NCI-H1930 (cell line): ENCODE measurements around the gene ZNF397.
A peak's percentile ranks its signal among the peaks of the same experiment; 100 is the strongest.

ENCODE experiments used
- DNase-seq, 2 experiments: peaks; one replicate each; lab custom pipeline; 2025; lab: John Stamatoyannopoulos, UW

Gene ZNF397

DNA sequence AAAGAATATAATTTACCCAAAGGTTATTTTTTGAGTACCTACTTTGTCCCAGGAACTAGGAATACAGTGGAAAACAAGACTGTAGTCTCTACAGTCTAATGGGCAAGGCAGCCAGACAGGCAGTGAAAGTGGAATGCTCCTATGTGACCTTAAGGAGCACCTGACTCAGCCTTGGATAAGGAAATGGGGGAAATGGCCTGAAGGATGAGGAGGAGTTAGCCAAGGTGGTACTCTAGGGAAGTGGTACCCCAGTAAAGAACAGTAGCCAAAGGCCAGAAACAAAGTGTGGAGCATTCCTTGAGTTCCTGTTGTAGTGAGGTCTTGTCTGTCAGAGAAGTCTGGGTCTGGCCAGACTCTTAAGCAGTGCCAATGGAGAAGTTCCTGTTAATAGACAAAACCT is 6.0 kb downstream of the ZNF397 start:
- no peak for DNase-seq

- no peak for DNase-seq
Observed at GRCh38 chr18:35247412-35248249, 6.8 kb downstream of the ZNF397 start.

GRCh38 chr18:35248429-35248828 is 7.6 kb downstream of the ZNF397 start:
- DNase-seq, result no peak

DNA sequence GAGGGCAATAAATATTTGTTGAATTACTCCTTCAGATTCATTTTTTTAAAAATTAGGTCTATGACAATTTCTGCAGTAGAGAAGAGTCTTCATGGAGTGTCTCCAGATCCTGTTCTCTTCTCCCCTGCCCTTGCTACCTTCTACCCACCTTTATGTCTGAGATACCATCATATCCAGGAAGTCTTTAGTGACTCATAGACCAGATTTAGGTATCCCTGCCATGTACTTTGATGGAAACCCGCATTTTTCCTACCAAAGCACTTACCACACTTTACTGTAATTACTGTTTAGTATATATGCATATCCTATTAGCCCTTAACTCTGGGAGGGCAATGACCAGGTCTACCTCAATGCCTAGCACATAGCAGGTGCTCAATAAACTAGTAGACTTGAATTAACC is 11.6 kb downstream of the ZNF397 start:
- DNase-seq, result no peak

GRCh38 chr18:35253655-35254287 is 12.9 kb downstream of the ZNF397 start:
- no peak for DNase-seq

DNA sequence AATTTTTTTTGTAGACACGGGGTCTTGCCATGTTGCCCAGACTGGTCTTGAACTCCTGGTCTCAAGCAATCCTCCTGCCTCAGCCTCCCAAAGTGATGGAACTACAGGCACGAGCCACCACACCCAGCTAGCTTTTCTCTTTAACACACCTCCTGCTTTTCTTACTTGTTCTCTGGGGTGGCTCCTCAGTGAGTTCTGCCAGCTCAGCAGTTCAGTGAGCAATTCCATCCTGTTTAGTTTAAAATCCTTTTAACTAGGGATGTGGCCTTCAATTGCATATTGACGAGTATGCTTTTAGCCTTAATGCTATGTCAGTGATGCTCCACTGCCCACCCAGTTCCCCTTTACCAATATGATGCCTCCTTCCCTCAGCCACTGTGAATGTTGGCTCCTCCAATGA is 16.1 kb downstream of the ZNF397 start:
- no peak for DNase-seq

- no peak for DNase-seq
Observed at GRCh38 chr18:35264409-35264808, 23.6 kb downstream of the ZNF397 start.

DNA sequence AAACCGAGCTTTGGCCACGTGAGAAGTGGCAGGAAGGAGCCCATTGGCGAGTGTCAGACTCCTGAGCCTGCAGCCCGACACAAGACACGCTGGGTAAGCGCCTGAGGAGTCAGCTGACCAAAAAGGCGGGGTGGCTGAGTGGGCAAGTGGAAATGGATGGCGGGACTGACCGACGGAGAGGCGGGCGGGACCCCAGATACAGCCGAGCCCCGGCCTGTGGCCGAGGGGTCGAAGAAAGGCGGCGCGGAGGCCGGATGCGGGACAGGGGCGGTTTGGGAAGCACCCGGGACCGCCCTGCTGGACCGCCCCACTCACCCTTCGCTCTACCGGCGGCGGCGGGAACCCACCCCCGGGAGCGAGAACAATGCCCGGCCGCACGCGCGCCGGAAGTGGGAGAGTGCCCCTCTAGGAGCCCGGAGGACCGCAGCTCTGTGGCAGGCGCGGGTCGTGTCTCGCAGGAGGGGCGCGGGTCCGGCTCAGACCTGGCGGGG is 26.4 kb downstream of the ZNF397 start:
- DNase-seq, result peak; percentile 76 to 80

DNA sequence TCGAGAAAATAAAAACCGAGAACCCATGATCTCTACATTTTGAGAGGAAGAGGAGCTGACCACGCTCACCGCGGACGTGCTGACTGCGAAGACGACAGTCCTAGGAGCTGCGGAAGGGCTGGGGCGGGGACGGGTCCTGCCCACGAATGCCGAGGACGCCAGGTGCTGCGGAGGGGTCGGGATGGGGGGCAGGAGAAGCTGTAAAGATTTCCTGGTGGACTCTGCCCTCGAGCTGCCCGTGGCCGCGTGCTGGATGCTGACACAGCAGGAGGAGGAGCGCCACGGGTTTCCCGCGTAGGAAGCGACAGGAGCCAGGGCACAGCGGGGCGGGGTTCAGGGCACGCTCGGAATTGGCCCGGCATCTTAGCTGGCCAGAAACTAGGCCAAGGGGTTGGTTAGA is 27.0 kb downstream of the ZNF397 start:
- no peak for DNase-seq

DNA sequence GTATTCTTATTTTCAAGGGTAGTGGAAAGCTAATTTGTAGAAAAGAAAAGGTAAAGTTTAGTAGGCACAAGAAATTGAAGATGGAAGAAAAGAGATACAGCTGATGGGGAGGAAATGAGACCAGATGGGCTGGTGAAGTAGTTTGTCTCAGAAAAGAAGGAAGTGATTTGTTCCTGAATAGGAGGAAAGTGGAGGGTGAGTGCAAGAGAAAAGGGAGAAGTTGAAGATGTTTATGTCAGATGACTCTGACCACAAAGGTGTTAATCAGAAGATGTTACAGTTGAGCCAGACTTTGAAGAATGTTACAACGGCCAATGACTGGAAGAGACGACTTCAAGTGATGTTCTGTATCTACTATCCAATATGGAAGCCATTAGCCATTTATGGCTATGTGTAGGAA is 28.0 kb downstream of the ZNF397 start:
- no peak for DNase-seq

GRCh38 chr18:35271656-35272055 is 30.8 kb downstream of the ZNF397 start:
- DNase-seq, result no peak

- DNase-seq, result no peak
Observed at GRCh38 chr18:35276267-35276666, 35.4 kb downstream of the ZNF397 start.

- no peak for DNase-seq
Observed at GRCh38 chr18:35277633-35278032, 36.8 kb downstream of the ZNF397 start.

DNA sequence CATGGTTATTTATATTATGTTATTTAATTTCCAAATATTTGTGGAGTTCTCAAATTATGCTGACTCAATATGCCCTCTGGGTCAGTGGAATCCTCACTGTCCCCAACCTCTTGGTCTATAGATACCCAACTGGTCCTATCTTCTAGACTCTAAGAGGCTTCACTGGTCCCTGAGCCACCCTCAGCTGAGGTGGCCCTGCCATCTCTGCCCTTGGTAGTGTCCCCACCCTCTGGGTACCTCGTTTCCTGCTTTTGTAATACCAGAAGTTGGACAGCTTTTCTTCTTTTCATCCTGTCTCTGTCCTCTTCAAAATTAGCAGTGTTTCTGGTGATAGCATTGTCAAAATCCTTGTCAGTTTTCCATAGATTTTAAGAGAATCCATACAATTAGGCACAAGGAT is 37.3 kb downstream of the ZNF397 start:
- no peak for DNase-seq

DNA sequence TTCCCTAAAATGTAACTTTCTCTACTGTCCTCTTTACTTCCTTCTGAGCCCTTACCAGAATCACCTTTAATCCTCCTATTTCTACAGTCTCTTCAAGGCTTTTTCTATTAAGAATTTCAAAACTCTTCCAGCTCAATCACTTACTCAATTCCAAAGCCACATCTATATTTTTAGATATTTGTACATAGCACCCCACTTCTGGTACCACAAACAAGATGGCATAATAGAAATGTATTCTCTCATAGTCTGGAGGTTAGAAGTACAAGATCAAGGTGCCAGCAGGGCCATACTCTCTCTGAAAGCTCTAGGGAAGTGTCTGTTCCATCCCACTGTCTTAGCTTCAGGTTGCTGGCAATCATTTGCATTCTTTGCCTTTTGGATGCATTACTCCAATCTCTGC is 38.1 kb downstream of the ZNF397 start:
- no peak for DNase-seq

DNA sequence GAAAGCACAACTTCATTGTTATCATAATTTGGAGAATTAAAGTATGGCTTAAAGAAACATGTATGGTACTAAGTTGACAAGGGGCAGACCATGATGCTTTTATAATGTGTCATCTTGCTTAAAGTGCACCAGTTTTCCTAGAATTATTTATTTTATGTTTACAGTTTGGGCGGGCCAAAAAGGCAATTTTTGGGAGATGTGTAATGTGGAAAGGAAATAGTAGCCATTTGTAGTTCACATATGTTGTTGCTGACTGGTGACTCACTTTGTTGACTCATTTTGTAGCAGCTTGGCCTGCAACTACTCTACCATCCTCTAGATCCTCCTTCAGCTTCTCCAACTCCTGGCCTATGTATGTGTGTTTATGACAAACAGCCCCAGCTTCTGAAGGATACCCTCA is 41.5 kb downstream of the ZNF397 start:
- no peak for DNase-seq

- no peak for DNase-seq
Observed at GRCh38 chr18:35283923-35284794, 43.3 kb downstream of the ZNF397 start.

DNA sequence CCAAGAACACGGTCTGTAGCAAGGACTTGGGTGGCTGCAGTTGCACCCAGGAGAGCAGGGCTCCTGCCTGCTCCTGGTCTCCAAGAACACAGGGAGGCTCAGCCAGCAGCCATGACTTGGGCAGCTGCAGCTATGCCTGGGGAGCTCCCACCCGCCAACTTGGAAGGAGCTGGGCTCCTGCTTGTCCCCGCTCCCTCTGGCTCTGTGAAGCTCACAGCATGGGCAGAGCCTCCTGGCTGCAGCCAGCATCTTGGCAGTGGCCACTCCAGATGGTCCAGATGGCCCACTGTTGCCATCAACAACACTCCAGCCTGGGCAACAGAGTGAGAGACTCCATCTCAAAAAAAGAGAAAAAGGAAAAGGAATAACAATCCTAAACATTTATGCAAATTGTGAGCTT is 44.0 kb downstream of the ZNF397 start:
- no peak for DNase-seq

DNA sequence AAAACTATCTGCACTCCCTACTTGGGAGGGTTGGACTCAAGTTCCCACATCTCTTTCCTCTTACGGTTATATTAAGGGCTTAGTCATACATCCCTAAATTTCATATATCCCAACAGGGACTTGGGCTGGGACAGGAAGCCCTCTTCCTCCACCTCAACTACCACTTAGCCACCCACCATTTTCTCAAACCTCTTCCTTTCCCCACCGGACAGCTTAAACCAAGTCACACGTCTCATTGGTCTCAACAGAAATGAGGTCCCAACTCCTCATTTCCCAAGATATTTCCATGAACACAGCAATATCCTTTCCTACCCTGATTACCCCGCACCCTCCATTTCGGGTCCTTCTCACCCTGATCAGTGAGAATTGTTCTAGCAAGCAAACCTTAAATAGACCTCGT is 48.5 kb downstream of the ZNF397 start:
- DNase-seq, result no peak

- peak in 1 of 2 experiments; percentile 2 for DNase-seq
Observed at GRCh38 chr18:35289727-35290093, 48.9 kb downstream of the ZNF397 start.

DNA sequence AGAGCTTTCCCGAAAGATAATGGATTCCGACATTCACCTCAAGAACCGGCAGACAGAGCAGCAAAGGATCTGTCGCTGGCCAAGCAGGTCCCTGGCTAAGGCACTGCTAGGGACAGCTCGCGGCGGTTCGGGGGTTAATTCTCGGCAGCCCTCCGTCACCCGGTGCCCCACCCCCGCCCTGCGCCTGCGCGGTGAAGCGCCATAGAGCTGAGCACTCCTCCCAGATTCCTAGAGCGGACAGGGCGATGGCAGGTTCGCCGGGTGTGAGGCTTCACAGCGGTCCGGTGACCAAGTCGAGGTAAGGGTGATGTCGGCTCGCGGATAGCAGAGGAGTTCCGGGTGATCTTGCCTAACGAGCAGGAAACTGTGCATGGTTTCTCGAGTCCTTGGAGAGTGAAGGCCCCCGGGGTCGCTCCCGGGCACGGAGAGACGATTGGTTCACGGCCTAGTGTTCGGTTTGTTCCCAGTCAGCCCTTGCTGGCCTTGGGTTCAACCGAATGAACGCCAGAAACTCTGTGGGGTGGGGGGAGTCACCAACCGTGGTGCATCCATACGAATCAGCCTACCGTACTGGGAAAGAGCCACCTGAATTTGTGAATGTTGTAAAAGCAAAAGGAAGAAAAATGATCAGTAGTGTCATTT is 49.4 kb downstream of the ZNF397 start, which contains the start of gene ZSCAN30:
ZSCAN30 (minus strand) TSS at position 136 of the 642 bp plus-strand sequence. CDS start 25,877 bp downstream, outside the sequence.
- peak; percentile 94 to 95 for DNase-seq

DNA sequence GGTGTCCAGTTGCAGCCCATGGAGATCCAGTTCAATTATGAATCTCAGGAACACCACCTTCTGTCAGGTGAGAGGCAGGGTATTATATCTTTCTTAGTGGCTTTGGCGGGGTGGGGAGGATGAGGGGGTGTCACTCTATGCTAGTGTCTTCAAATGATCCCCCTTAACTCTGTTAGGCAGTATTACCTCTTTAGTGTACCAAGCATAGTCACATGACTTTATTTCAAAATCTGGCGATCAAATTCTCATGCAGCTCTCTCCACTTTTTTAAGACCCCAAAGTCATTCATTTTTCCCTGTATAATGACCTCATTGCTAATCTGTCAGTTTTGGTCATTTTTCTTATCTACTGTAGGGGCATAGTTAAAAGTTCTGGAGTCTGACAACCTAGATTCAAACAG is 50.3 kb downstream of the ZNF397 start:
- no peak for DNase-seq
